ENCODE results near the gene CSMD2. TPM values are rescaled to one million over a fixed set of nuclear protein-coding genes. Genes with fewer than 3 reads are reported as not detected.
A peak's percentile ranks its signal among the peaks of the same experiment; 100 is the strongest.

The CSMD2 gene
- total RNA-seq, 2 experiments from 2014 or later, result not detected

DNA sequence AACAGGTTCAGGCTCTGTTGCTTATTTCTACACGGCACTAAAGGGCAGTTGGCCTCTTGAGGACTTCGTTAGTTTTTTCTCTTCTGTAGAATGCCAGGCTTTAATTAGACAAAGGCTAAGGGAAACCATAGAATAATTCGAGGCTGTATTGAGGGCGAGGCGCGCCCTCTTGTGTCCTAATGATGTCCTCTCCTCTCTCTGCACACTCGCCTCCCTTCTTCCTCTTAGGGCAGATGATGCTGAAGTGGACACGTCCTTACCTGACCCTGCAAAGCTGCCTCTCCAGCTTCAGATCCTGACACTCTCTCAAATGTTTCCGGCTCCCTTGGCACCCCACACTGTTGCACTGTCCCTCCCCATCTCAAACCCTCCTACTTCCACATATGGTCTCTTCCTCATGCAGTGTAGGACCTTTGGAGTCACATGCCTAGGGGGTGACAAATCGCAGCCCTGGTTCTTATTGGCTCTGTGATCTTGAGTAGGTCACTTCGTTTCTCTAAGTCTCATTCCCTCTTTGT, 694.5 kb downstream of the CSMD2 start:
- intact Hi-C loops (cut with micrococcal nuclease; ENCODE audit: unreplicated experiment), result loop anchor here (1.0 to 5.0 kb wide), 3 partner anchors 103 to 343 kb away; no protein-coding TSS in a partner anchor
- ChIA-PET POLR2A (interaction anchor here (1.6 to 1.9 kb wide), 3 partner anchors 8 to 343 kb away, joined by 4 to 9 read pairs (median 7); no protein-coding TSS in a partner anchor), CTCF (ENCODE audit: unreplicated experiment) (interaction anchor here (0.6 to 1.3 kb wide), 4 partner anchors 39 to 1058 kb away, joined by 3 to 4 read pairs (median 3); no protein-coding TSS in a partner anchor)
- TF ChIP-seq, protein P1, sequence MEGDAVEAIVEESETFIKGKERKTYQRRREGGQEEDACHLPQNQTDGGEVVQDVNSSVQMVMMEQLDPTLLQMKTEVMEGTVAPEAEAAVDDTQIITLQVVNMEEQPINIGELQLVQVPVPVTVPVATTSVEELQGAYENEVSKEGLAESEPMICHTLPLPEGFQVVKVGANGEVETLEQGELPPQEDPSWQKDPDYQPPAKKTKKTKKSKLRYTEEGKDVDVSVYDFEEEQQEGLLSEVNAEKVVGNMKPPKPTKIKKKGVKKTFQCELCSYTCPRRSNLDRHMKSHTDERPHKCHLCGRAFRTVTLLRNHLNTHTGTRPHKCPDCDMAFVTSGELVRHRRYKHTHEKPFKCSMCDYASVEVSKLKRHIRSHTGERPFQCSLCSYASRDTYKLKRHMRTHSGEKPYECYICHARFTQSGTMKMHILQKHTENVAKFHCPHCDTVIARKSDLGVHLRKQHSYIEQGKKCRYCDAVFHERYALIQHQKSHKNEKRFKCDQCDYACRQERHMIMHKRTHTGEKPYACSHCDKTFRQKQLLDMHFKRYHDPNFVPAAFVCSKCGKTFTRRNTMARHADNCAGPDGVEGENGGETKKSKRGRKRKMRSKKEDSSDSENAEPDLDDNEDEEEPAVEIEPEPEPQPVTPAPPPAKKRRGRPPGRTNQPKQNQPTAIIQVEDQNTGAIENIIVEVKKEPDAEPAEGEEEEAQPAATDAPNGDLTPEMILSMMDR (conservative IDR thresholded peaks at IDR 0.05; ENCODE audit: low read length), result peak; percentile 92
- TF ChIP-seq EZH2phosphoT487 (IDR thresholded peaks at IDR 0.05; ENCODE audit: borderline replicate concordance, low read depth, low read length), result no peak
- peak; percentile 80 for DNase-seq (ENCODE audit: low spot score)
- Histone ChIP-seq H3K36me3 (ENCODE audit: insufficient read depth, low read length) (no peaks in the 10 kb centered on the region), H3K79me2 (ENCODE audit: insufficient read depth, low read depth, low read length) (0 out of 2 replicates have a peak, but pooled peaks cover 6% of the 10 kb centered on the region), H4K20me1 (ENCODE audit: insufficient read depth, low read length) (no peaks in the 10 kb centered on the region), H3K4me1 (ENCODE audit: insufficient read depth, low read length, poor library complexity, severe bottlenecking) (peaks cover 18% of the 10 kb centered on the region), H3K4me2 (ENCODE audit: low read length) (peak overlapping the region; percentile 10; the same call in 1 of the 2 replicates), H3K9me3 (ENCODE audit: low read length) (no peaks in the 10 kb centered on the region), H2AFZ (ENCODE audit: low read length) (peak overlapping the region; percentile 63; the same call in 1 of the 2 replicates), H3K4me3 (ENCODE audit: low read depth, low read length, poor library complexity, severe bottlenecking) (no peak overlapping the region), H3K9me2 (ENCODE audit: insufficient read depth, low read length) (no peaks in the 10 kb centered on the region), H3K27ac (ENCODE audit: low read depth, low read length, poor library complexity, severe bottlenecking) (no peak overlapping the region)
- BruUV-seq (replicated peaks), result no TSS peak

DNA sequence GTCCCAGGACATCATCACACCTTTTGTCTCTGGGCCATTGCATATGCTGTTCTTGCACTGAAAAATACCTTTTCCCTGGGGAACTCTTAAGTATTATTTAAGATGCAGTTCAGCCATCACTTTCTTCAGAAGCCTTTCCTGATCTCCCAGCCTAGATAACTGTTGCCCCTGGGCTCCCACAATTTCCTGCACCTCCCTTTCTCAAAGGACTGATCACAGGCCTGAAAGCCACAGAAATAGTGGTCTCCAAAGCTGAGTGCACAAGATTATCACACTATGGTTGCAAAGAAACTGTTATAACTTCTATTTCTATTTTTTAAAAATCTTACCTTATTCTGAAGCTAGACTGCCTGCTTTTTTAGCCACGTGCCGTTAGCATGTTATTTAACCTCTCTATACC, 695.3 kb downstream of the CSMD2 start:
- POLR2A ChIA-PET, result interaction anchor here (0.7 kb wide), 1 partner anchor 540 kb away, joined by 3 read pairs; no protein-coding TSS in a partner anchor
- intact Hi-C loops (cut with micrococcal nuclease; ENCODE audit: unreplicated experiment), result loop anchor here (1.0 to 5.0 kb wide), 3 partner anchors 102 to 342 kb away; no protein-coding TSS in a partner anchor
- Histone ChIP-seq H2AFZ (ENCODE audit: low read length) (no peak overlapping the region), H3K27ac (ENCODE audit: low read depth, low read length, poor library complexity, severe bottlenecking) (no peak overlapping the region), H3K4me2 (ENCODE audit: low read length) (no peak overlapping the region), H3K9me3 (ENCODE audit: low read length) (no peaks in the 10 kb centered on the region), H3K4me3 (ENCODE audit: low read depth, low read length, poor library complexity, severe bottlenecking) (no peak overlapping the region), H3K9me2 (ENCODE audit: insufficient read depth, low read length) (no peaks in the 10 kb centered on the region), H4K20me1 (ENCODE audit: insufficient read depth, low read length) (no peaks in the 10 kb centered on the region), H3K4me1 (ENCODE audit: insufficient read depth, low read length, poor library complexity, severe bottlenecking) (peaks cover 18% of the 10 kb centered on the region), H3K36me3 (ENCODE audit: insufficient read depth, low read length) (no peaks in the 10 kb centered on the region), H3K79me2 (ENCODE audit: insufficient read depth, low read depth, low read length) (0 out of 2 replicates have a peak, but pooled peaks cover 6% of the 10 kb centered on the region)
- CTCF ChIA-PET (ENCODE audit: unreplicated experiment), result no interaction called here
- no peak for DNase-seq (ENCODE audit: low spot score)
- no peak for TF ChIP-seq EZH2phosphoT487 (IDR thresholded peaks at IDR 0.05; ENCODE audit: borderline replicate concordance, low read depth, low read length)
- TF ChIP-seq, protein P1 (conservative IDR thresholded peaks at IDR 0.05; ENCODE audit: low read length), result no peak
- BruUV-seq (replicated peaks), result no TSS peak

DNA sequence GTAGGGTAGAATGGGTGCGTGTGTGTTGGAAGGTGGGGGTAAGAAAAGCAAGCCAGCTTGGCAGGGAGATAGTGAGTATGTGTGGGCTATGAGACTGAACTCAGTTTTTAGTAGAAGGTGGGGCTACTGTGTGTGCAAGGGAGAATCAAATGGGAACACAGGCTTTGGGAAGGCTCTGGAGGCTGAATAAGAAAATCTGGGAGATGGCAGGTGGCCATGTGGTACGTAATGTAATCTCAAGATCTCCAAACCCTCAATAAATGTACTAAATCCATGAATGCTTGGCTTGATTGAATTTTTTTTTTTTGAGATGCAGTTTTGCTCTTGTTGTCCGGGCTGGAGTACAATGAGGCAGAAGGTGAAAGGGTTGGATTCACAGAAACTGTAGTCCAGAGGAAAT, 696.1 kb downstream of the CSMD2 start:
- H3K36me3 ChIP-seq (ENCODE audit: insufficient read depth, low read length), result no peaks in the 10 kb centered on the region
- H3K9me3 ChIP-seq (ENCODE audit: low read length), result no peaks in the 10 kb centered on the region
- no peak for DNase-seq (ENCODE audit: low spot score)
- intact Hi-C loops (cut with micrococcal nuclease; ENCODE audit: unreplicated experiment), result no loop called here
- no peaks in the 10 kb centered on the region for H4K20me1 ChIP-seq (ENCODE audit: insufficient read depth, low read length)
- peaks cover 18% of the 10 kb centered on the region for H3K4me1 ChIP-seq (ENCODE audit: insufficient read depth, low read length, poor library complexity, severe bottlenecking)
- POLR2A ChIA-PET, result interaction anchor here (0.7 kb wide), 1 partner anchor 539 kb away, joined by 3 read pairs; no protein-coding TSS in a partner anchor
- TF ChIP-seq, protein P1 (conservative IDR thresholded peaks at IDR 0.05; ENCODE audit: low read length), result no peak
- TF ChIP-seq EZH2phosphoT487 (IDR thresholded peaks at IDR 0.05; ENCODE audit: borderline replicate concordance, low read depth, low read length), result no peak
- CTCF ChIA-PET (ENCODE audit: unreplicated experiment), result interaction anchor here (1.0 kb wide), 1 partner anchor 9 kb away, joined by 3 read pairs; no protein-coding TSS in a partner anchor
- H3K27ac ChIP-seq (ENCODE audit: low read depth, low read length, poor library complexity, severe bottlenecking), result no peak overlapping the region
- H3K9me2 ChIP-seq (ENCODE audit: insufficient read depth, low read length), result no peaks in the 10 kb centered on the region
- H3K79me2 ChIP-seq (ENCODE audit: insufficient read depth, low read depth, low read length), result 0 out of 2 replicates have a peak, but pooled peaks cover 6% of the 10 kb centered on the region
- no peak overlapping the region for H3K4me2 ChIP-seq (ENCODE audit: low read length)
- no peak overlapping the region for H3K4me3 ChIP-seq (ENCODE audit: low read depth, low read length, poor library complexity, severe bottlenecking)
- no TSS peak for BruUV-seq (replicated peaks)
- H2AFZ ChIP-seq (ENCODE audit: low read length), result no peak overlapping the region
